ENCODE data around the gene NAXD. TPM values are rescaled to one million over a fixed set of nuclear protein-coding genes. Genes with fewer than 3 reads are reported as not detected.

The NAXD gene
- total RNA-seq, 1 donor from 2014 or later, result 41.2 TPM

- Mint-ChIP-seq H3K9me3 (ENCODE audit: unreplicated experiment) (peaks cover 5% of the 10 kb centered on the region), H3K27me3 (ENCODE audit: unreplicated experiment) (peaks cover 4% of the 10 kb centered on the region), H3K4me3 (ENCODE audit: unreplicated experiment) (no peak overlapping the region), H3K36me3 (ENCODE audit: unreplicated experiment) (peaks cover under 1% of the 10 kb centered on the region), H3K27ac (ENCODE audit: unreplicated experiment) (no peak overlapping the region), H3K4me1 (ENCODE audit: low read depth, unreplicated experiment) (peaks cover 18% of the 10 kb centered on the region)
- no peak for TF ChIP-seq CTCF (IDR thresholded peaks at IDR 0.05; ENCODE audit: partially characterized antibody, unreplicated experiment)
- DNase-seq, result no peak
Measured at GRCh38 chr13:110633776-110634175, 18.4 kb downstream of the NAXD start.

GRCh38 chr13:110634558-110634957 is 19.2 kb downstream of the NAXD start:
- peaks cover 4% of the 10 kb centered on the region for H3K27me3 Mint-ChIP-seq (ENCODE audit: unreplicated experiment)
- no peak overlapping the region for H3K4me3 Mint-ChIP-seq (ENCODE audit: unreplicated experiment)
- peaks cover 5% of the 10 kb centered on the region for H3K9me3 Mint-ChIP-seq (ENCODE audit: unreplicated experiment)
- no peak for DNase-seq
- TF ChIP-seq CTCF (IDR thresholded peaks at IDR 0.05; ENCODE audit: partially characterized antibody, unreplicated experiment), result no peak
- H3K36me3 Mint-ChIP-seq (ENCODE audit: unreplicated experiment), result peaks cover 8% of the 10 kb centered on the region
- no peak overlapping the region for H3K27ac Mint-ChIP-seq (ENCODE audit: unreplicated experiment)
- H3K4me1 Mint-ChIP-seq (ENCODE audit: low read depth, unreplicated experiment), result peaks cover 10% of the 10 kb centered on the region

GRCh38 chr13:110635405-110636002 is 20.2 kb downstream of the NAXD start:
- TF ChIP-seq CTCF (IDR thresholded peaks at IDR 0.05; ENCODE audit: partially characterized antibody, unreplicated experiment), result no peak
- Mint-ChIP-seq H3K9me3 (ENCODE audit: unreplicated experiment) (peaks cover 9% of the 10 kb centered on the region), H3K4me1 (ENCODE audit: low read depth, unreplicated experiment) (peaks cover 13% of the 10 kb centered on the region), H3K36me3 (ENCODE audit: unreplicated experiment) (peaks cover 13% of the 10 kb centered on the region), H3K4me3 (ENCODE audit: unreplicated experiment) (no peak overlapping the region), H3K27me3 (ENCODE audit: unreplicated experiment) (peaks cover 11% of the 10 kb centered on the region), H3K27ac (ENCODE audit: unreplicated experiment) (no peak overlapping the region)
- no peak for DNase-seq

- Mint-ChIP-seq H3K27ac (ENCODE audit: unreplicated experiment) (no peak overlapping the region), H3K4me1 (ENCODE audit: low read depth, unreplicated experiment) (peaks cover 17% of the 10 kb centered on the region), H3K4me3 (ENCODE audit: unreplicated experiment) (no peak overlapping the region), H3K27me3 (ENCODE audit: unreplicated experiment) (peaks cover 11% of the 10 kb centered on the region), H3K36me3 (ENCODE audit: unreplicated experiment) (peaks cover 13% of the 10 kb centered on the region), H3K9me3 (ENCODE audit: unreplicated experiment) (peaks cover 9% of the 10 kb centered on the region)
- no peak for DNase-seq
- TF ChIP-seq CTCF (IDR thresholded peaks at IDR 0.05; ENCODE audit: partially characterized antibody, unreplicated experiment), result no peak
Measured at GRCh38 chr13:110636053-110636475, 20.7 kb downstream of the NAXD start.

GRCh38 chr13:110636701-110637201 is 21.4 kb downstream of the NAXD start:
- Mint-ChIP-seq H3K36me3 (ENCODE audit: unreplicated experiment) (peaks cover 13% of the 10 kb centered on the region), H3K4me3 (ENCODE audit: unreplicated experiment) (no peak overlapping the region), H3K27ac (ENCODE audit: unreplicated experiment) (no peak overlapping the region), H3K9me3 (ENCODE audit: unreplicated experiment) (peaks cover 10% of the 10 kb centered on the region), H3K27me3 (ENCODE audit: unreplicated experiment) (peaks cover 11% of the 10 kb centered on the region), H3K4me1 (ENCODE audit: low read depth, unreplicated experiment) (peaks cover 19% of the 10 kb centered on the region)
- no peak for DNase-seq
- no peak for TF ChIP-seq CTCF (IDR thresholded peaks at IDR 0.05; ENCODE audit: partially characterized antibody, unreplicated experiment)
